ENCODE data around the gene PPIF. TPM values are rescaled to one million over a fixed set of nuclear protein-coding genes. Genes with fewer than 3 reads are reported as not detected.

PPIF gene
- polyA plus RNA-seq, 1 donor (not counting 4 experiments of a cell fraction or from before 2014, with no cell fraction given) = 71.3 TPM

DNA sequence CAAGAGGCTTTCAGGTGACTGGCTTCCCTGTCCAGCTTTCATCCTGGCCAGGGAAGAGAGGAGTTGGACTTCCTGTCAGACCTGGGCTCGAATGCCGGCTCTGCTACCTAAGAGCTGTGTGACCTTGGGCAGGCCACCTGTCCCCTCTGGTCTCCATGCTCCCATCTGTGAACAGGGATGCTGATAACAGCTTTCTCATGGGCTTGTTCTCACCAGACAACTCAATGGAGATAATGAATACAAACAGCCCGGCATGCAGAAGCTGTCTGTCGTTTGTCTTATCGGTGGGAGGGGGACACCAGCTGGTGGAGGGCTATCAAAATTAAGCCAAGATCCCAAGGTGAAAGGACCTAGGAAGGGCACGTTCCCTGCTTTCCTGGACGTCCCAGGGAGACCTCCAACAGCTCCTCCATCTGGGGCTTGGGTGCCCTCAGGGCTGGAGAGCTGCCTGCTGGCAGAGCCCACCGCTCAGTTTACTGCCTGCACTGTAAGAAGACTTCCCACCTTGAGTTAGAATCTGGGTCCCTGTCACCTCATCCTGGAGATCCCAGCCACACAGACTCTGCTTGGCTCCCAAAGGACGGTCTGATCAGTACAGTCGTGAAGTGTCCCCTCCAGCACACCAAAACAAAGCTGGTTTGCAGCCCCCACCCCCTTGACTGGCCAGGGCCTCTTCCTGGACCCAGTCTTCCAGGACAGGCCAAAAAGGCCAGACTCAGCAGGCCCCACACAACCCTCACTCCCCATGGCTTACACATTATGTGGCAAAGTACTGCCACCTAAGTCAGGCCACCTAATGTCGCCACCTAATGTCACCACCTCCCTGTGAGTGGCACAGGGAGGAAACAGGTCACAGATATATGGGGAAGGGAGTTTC, 40.9 kb downstream of the PPIF start:
- Histone ChIP-seq H3K9me3 (ENCODE audit: control insufficient read depth, low read depth, low read length) (no peaks in the 10 kb centered on the region), H2AFZ (ENCODE audit: control insufficient read depth, low read length) (no peak overlapping the region), H3K27ac (ENCODE audit: control insufficient read depth, insufficient read depth, low read length) (no peak overlapping the region), H3K36me3 (ENCODE audit: control insufficient read depth in 2 of 2, extremely low read depth in 1 of 2, insufficient read depth in 2 of 2, low read length in 2 of 2) (no peaks in the 10 kb centered on the region), H4K20me1 (ENCODE audit: control insufficient read depth, extremely low read depth, insufficient read depth, low read length) (no peaks in the 10 kb centered on the region), H3K9me1 (ENCODE audit: control insufficient read depth, extremely low read depth, insufficient read depth, low read length) (no peaks in the 10 kb centered on the region), H3K4me2 (ENCODE audit: control insufficient read depth, extremely low read depth, insufficient read depth, low read depth, low read length) (no peak overlapping the region), H3K79me2 (ENCODE audit: control insufficient read depth, insufficient read depth, low read length) (no peaks in the 10 kb centered on the region), H3K27me3 (ENCODE audit: control insufficient read depth, extremely low read depth, insufficient read depth, low read length) (no peaks in the 10 kb centered on the region), H3K4me3 (ENCODE audit: control insufficient read depth in 2 of 3, extremely low read depth in 1 of 3, insufficient read depth in 2 of 3, low read depth in 1 of 3, low read length in 3 of 3) (no peak overlapping the region), H3K9ac (ENCODE audit: control insufficient read depth, extremely low read depth, insufficient read depth, low read length) (no peak overlapping the region), H3K4me1 (ENCODE audit: control insufficient read depth, extremely low read depth, insufficient read depth, low read length) (no peaks in the 10 kb centered on the region)
- dilution Hi-C loops (cut with MboI; ENCODE audit: extremely low pct_ligation_motif_present, low sequenced_read_pairs) = no loop called here
- TF ChIP-seq EZH2 (IDR thresholded peaks at IDR 0.05; ENCODE audit: low read length) = no peak
- TF ChIP-seq, protein P1, sequence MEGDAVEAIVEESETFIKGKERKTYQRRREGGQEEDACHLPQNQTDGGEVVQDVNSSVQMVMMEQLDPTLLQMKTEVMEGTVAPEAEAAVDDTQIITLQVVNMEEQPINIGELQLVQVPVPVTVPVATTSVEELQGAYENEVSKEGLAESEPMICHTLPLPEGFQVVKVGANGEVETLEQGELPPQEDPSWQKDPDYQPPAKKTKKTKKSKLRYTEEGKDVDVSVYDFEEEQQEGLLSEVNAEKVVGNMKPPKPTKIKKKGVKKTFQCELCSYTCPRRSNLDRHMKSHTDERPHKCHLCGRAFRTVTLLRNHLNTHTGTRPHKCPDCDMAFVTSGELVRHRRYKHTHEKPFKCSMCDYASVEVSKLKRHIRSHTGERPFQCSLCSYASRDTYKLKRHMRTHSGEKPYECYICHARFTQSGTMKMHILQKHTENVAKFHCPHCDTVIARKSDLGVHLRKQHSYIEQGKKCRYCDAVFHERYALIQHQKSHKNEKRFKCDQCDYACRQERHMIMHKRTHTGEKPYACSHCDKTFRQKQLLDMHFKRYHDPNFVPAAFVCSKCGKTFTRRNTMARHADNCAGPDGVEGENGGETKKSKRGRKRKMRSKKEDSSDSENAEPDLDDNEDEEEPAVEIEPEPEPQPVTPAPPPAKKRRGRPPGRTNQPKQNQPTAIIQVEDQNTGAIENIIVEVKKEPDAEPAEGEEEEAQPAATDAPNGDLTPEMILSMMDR (optimal IDR thresholded peaks at IDR 0.05 in 1 of 3, IDR thresholded peaks at IDR 0.05 in 1 of 3, conservative IDR thresholded peaks at IDR 0.05 in 1 of 3; ENCODE audit: extremely low read depth in 1 of 3, insufficient read depth in 2 of 3, low read length in 3 of 3) = no peak
- DNase-seq (ENCODE audit: low read depth, low spot score) = no peak
- FAIRE-seq = no peak

- Histone ChIP-seq H3K4me2 (ENCODE audit: control insufficient read depth, extremely low read depth, insufficient read depth, low read depth, low read length) (no peak overlapping the region), H2AFZ (ENCODE audit: control insufficient read depth, low read length) (no peak overlapping the region), H3K9me1 (ENCODE audit: control insufficient read depth, extremely low read depth, insufficient read depth, low read length) (no peaks in the 10 kb centered on the region), H3K9ac (ENCODE audit: control insufficient read depth, extremely low read depth, insufficient read depth, low read length) (no peak overlapping the region), H3K27ac (ENCODE audit: control insufficient read depth, insufficient read depth, low read length) (no peak overlapping the region), H3K27me3 (ENCODE audit: control insufficient read depth, extremely low read depth, insufficient read depth, low read length) (no peaks in the 10 kb centered on the region), H3K36me3 (ENCODE audit: control insufficient read depth in 2 of 2, extremely low read depth in 1 of 2, insufficient read depth in 2 of 2, low read length in 2 of 2) (no peaks in the 10 kb centered on the region), H4K20me1 (ENCODE audit: control insufficient read depth, extremely low read depth, insufficient read depth, low read length) (no peaks in the 10 kb centered on the region), H3K9me3 (ENCODE audit: control insufficient read depth, low read depth, low read length) (no peaks in the 10 kb centered on the region), H3K4me1 (ENCODE audit: control insufficient read depth, extremely low read depth, insufficient read depth, low read length) (no peaks in the 10 kb centered on the region), H3K4me3 (ENCODE audit: control insufficient read depth in 2 of 3, extremely low read depth in 1 of 3, insufficient read depth in 2 of 3, low read depth in 1 of 3, low read length in 3 of 3) (no peak overlapping the region), H3K79me2 (ENCODE audit: control insufficient read depth, insufficient read depth, low read length) (no peaks in the 10 kb centered on the region)
- TF ChIP-seq, protein P1 (optimal IDR thresholded peaks at IDR 0.05 in 1 of 3, IDR thresholded peaks at IDR 0.05 in 1 of 3, conservative IDR thresholded peaks at IDR 0.05 in 1 of 3; ENCODE audit: extremely low read depth in 1 of 3, insufficient read depth in 2 of 3, low read length in 3 of 3) = no peak
- TF ChIP-seq EZH2 (IDR thresholded peaks at IDR 0.05; ENCODE audit: low read length) = no peak
- FAIRE-seq (no peak), DNase-seq (ENCODE audit: low read depth, low spot score) (no peak)
- dilution Hi-C loops (cut with MboI; ENCODE audit: extremely low pct_ligation_motif_present, low sequenced_read_pairs) = no loop called here
Observed at GRCh38 chr10:79390057-79390456, 42.8 kb downstream of the PPIF start.

All from keratinocyte (primary cell).